HG03520 (cell line): ENCODE measurements around the gene UBE2E3.
"Not testable (repeated sequence)": the region's sequence is repeated elsewhere in the genome, so short reads cannot be mapped to it uniquely, and the experiment has no call there.

ENCODE experiments used
- ATAC-seq: cut with Tn5 transposase; IDR thresholded peaks from one replicate; pipeline ENCODE4 v1.9.1; 2021; ENCODE audit warnings: mild to moderate bottlenecking, moderate library complexity; ENCODE audit not compliant: unreplicated experiment

The UBE2E3 gene

DNA sequence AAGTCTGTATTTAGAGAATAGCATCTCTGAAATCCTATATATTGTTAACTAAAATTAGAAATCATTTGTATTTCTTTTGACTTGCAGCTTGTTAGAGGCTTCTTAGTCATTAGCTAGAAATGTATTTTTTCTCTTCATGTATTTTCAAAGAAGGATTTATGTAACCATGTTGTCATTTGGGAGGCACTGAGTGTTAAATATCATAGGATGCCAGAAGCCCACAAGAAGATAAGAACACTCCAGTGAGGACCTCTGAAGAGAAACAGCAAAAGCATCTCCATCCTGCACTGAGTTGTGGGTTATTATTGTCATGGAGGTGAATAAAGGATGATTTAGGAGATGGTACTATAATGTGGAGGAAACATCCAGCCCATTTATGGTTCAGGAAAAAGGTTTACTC is 93.5 kb downstream of the UBE2E3 start:
- ATAC-seq, result no peak

DNA sequence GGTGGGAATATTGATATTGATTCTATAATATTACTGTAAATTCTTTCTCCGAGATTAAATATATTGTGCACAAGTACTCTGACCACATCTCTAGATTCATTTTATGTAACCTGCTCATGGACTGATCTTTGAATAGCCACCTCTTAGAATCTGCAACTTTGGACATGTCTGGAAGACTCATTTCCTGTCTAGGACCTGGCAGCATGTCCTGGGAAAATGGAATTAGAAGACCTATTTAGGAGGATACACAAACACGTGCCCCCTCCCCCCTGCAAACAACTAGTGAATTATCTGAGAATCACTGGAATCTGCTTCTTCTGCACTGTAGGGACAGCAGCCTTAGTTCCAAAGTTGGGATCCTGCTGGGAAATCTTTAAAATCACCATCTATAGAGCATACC is 94.1 kb downstream of the UBE2E3 start:
- no peak for ATAC-seq

DNA sequence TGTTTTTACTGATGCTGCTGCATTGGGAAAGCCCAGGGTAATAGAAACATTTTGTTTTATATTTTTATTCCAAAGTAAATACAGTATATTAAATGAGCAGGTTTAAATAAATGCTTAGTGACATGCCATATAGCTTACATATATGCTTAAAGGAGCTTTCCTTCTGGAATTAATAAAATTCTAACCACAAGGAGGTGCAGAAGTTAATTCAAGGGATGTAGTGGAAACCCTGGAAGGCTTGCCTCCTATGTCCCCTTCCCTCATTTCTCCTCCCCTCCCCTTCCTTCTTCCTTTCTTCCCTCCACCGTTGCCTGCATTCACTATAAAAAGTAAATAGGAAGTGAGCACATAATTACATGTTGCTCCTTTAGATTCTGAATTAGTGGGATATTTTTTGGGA is 96.3 kb downstream of the UBE2E3 start:
- no peak for ATAC-seq

DNA sequence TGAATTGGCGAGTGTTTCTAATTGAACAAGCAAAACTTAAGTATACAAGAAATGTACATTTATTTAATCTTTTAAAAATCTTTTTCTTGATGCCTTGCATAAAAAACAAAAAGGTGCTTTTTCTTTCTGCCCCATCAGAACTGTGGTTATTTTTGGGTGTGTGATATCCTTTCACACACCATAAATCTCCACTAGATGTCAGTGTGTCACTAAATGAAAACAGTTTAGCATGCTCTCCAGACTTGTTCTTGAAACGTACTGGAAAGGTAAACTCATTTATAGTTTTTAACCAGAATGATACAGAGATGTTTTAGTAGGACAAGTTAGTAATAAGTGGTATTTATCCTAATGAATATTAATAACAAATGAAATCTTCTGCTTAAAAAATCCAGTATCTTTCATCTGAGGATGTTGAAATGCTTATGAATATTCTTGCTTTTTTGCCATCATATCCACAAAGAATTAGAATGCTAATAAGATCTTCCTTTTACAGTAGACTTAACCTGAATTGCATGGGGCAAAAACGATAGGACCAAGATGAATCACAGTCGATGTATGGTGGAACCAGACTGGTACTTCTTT is 96.8 kb downstream of the UBE2E3 start:
- peak; percentile 97 for ATAC-seq

DNA sequence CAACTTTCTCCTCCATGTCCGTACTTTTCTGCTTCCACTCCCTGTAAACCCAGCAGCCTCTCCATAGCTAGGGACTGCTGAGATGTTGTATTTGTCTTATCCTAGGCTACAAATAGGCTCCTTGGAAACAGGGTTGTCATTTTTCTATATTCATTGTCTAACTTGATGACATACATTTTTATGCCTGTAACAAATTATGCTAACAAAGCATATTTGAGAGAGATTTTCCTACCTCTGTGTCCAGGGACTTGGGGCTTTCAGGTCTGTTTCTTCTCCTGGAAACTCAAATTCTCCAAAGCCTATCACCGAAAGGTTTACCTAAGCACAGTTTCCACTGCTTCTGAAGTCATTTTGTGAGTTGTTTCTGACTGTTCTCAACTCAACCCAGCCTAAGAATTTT is 102.7 kb downstream of the UBE2E3 start:
- ATAC-seq, result no peak

DNA sequence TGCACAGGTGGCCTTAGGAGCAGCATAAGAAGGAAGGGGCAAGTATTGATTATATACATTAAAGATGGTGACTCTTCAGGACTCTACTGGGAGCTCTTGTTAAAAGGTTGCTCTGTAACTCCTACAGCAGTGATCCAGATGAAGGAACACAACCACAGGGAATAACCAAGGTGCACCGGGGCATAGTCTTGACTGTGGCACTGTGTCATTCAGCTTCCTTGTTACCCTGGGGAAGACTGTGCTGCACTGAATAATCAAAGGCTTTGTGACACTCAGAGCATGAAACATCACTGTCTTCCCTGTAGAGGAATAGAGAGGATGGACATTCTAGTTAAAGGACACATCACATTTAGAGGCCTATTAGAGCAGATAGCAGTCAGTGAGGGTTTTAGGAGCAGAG is 105.3 kb downstream of the UBE2E3 start:
- no peak for ATAC-seq

DNA sequence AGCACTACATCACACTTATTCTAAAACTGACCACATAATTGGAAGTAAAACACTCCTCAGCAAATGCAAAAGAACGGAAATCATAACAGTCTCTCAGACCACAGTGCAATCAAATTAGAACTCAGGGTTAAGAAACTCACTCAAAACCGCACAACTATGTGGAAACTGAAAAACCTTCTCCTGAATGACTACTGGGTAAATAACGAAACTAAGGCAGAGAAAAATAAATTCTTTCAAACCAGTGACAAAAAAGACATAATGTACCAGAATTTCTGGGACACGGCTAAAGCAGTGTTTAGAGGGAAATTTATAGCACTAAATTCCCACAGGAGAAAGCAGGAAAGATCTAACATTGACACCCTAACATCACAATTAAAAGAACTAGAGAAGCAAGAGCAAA is 111.5 kb downstream of the UBE2E3 start:
- not testable (repeated sequence) for ATAC-seq

DNA sequence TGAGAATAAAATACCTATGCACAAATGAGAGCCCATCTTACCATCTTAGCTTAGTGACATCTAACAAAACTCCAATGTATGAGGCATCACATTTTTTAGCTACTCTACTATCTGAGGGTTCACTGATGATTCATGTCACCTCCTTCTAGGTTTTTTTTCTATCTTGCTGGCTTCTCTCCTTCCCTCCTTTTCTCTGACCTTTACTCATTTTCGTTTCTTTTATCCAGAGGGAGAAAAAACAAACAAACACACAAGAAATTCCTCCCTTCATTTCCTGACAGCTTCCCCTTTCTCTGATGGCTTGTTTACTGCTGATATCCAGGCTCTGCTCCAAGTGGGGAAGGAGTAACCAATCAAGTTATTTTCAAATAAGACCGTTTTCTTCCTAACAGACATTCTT is 115.1 kb downstream of the UBE2E3 start:
- no peak for ATAC-seq

DNA sequence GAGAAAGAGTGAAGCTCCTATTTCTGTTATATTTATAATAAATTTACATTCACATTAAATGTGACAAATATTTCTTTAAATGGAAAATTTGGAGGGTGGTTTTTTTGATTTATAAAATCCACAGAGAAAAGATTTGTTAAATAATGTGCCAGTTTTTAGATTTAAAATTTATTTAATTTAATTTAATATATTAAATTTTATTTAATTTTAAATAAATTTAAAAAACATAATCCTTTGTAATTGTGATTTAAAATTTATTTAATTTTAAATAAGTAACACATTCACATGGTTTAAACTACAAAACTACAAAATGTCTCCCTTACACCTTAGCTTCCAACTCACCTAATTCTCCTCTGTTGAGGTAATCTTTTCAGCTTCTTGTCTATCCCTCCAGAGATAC is 123.3 kb downstream of the UBE2E3 start:
- no peak for ATAC-seq

DNA sequence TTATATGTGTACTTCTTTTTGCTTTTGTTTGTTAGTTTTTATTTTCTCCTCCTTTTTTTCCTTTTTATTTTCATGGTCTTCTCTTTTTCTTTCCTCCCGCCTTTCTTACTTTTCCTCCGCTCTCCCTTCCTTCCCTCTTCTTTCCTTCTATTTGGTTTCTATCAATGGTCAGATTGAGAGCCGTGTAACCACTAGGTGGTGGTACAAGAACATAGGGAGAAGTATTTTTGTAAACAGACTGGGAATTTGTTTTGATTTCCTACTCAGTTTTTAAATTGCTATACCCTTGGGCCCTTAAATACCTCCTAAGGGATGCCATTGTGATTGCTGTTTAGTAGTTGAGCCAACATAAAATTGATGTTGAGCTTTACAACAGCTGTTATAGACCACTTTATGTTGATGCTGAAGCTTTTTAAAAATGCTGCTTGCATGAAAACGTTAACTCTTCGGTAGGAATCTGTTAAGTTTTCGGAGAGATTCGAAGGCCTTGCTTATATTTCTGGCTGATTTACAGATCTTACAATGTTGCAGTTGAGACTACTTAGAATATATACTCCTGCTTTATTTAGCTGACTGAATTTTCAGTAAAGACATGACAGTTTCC is 124.2 kb downstream of the UBE2E3 start:
- ATAC-seq, result no peak

DNA sequence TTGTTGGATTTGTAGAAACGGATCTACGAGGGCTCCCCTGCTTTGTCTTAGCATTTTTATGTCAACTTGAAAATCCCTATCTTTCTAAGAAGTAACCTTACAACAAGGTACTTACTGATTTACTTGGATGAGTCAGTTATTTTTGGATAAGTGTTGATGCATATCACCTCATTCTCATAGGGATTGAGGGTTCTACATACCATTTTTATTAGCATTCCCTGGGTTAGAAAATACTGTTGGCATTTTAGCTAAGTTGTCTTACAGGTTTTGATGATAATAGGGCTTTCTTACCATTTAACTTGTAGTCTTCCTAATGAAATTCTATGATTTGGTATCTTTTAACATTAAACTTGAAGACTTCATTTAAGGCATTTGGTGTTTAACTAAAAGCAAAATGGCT is 125.2 kb downstream of the UBE2E3 start:
- no peak for ATAC-seq

DNA sequence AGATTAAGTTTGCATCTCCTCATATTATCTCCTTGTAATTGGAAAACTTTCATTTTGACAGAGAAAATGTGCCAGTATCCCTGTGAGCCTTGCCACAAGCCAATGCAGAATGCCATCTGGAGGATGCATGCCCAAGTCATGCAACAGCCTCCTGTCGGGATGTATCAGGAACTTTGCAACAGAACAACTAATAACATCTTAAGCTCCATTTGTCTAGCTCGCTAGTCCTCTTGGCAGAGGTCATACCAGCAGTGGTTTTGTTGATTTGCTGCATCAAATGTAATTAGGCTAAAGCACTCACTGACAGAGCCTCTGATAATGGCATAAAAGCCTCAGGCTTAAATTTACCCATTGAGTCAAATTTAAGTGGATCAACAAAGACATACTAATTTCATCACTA is 125.8 kb downstream of the UBE2E3 start:
- ATAC-seq, result no peak

DNA sequence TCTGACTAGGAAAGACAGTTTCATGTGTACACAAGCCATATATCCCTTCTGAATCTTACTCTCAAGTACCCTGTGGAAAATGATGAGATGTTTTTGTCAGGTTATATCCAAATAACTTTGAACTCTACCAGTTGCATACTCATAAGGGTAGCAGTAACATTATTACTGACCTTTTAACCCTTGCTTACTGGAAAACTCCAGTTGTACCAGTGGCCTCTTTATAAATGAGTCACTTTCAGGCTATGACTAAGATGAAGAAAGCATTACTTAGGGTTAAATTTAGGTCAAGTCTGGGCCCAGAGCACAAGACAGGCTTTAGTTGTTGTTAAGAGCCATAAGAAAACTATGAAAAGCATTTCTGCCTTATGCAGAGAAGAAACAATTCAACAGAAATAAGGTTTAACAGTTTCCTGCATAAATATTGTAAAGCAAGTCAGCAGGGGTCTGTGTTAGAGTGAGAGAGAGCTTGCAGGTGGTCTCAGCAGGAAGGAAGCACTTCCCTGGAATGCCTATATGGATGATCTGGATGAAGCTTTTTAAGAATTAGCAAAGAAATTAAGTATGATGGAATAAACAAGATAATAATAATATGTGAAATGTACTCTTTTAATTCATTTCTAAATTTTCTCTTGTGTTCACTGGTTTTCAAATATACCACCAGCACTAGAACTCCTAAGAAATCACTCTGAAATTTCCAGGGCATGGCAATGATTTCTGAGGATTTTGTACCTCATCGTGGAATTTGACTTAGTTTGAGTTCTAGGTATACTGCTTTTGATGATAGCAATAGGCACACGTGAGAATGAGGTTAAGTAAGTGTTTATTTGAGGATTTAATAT is 126.6 kb downstream of the UBE2E3 start:
- ATAC-seq, result peak; percentile 100

DNA sequence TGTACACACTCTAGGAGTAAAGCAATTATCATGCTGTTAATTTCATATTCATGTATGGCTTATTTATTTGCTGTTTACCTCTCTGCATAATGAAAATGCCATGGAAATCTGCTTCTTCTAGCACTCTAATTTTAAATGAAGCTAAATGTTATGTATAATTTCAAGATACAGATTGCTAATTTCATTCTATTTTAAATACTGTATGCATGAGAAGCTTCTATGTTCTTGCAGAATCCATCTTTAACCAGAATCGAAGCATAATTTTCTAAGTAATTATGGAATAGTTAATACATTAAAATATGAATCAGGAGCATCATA is 127.2 kb downstream of the UBE2E3 start:
- ATAC-seq, result no peak

DNA sequence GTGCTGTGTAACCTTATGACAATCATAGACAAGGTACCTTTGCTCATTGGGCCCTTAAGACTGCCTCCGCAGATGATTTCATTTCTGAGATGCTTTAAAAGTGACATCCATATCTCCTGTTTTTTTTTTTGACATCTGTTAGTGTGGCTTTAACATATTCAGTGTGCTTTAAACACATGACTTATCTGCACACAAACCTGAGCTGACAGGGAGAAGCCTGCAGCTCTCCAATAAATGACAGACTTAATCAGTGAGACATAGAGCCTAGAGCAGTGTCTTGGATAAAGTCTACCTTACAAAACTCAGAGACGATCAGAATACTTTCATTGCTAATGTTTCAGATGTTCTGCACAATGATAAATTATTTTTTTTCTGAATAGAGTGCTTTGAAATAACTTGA is 130.7 kb downstream of the UBE2E3 start:
- no peak for ATAC-seq

DNA sequence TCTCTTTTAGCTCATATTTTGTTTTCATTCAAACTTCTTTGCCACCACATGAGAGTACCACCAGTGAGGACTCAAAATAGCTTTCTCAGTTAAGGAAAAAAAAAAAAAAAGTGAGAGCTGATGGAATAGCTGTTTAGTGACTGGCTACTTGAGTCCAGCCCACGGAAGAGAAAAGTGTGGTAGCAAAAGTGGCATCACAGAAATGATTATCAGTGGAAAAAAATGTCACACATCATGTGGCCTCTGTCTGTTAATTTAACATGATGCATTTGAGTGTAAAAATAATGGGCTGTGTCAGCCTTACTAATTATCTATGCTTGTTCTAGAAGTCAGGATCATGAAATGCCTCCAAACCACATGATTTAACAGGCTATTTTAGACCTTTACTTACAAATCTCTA is 132.5 kb downstream of the UBE2E3 start:
- ATAC-seq, result no peak
